ENCODE results near the gene PRKRA.

PRKRA gene

GRCh38 chr2:178385595-178386148 is 65.3 kb downstream of the PRKRA start:
- H3K4me3 ChIP-seq (ENCODE audit: low read depth, low read length), result no peak overlapping the region

DNA sequence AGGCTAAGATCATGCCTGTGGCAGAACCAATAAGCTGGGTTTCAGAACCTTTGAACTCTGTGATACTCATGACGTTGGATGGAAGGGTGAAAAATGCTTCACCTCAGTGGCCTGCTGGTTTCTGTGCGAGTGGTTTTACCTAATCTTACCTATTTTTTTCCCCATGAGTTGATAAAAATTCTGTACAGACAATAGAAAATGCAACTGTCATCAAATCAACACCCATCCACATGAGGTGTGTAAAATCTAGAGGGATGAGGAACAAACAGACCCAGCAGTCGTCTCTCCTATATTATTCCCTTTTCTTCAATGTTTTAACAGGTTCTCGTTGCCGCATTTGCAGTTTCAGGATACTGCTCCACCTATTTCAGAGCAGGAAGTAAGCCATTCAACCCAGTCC is 67.3 kb downstream of the PRKRA start:
- DNase-seq (ENCODE audit: low read depth), result no peak
- no peak overlapping the region for H3K4me3 ChIP-seq (ENCODE audit: low read depth, low read length)

More at GRCh38 chr2:178385595-178386148, 65.3 kb downstream of the PRKRA start:
- DNase-seq (ENCODE audit: low read depth), result no peak

Data from skeletal muscle cell (primary cell).